CD4-positive, alpha-beta T cell (primary cell): ENCODE data around the gene C8B. TPM values are rescaled to one million over a fixed set of nuclear protein-coding genes. Genes with fewer than 3 reads are reported as not detected.

Experiments used
- ATAC-seq: fragments of 200-7000 bp; cut with Tn5 transposase; one replicate; pipeline ENCODE4 v1.10.0; 2022; ENCODE audit warnings: mild to moderate bottlenecking; ENCODE audit not compliant: poor library complexity
- CTCF ChIA-PET: fragments of 350-600 bp; sonication (Branson Sonifier 250); formaldehyde crosslinking; loops from one replicate; lab custom pipeline; 2021; ENCODE audit warnings: antibody characterized with exemption, inconsistent platforms; lab: Charles Lee
- POLR2A ChIA-PET: fragments of 350-600 bp; sonication (Branson Sonifier 250); formaldehyde crosslinking; loops from one replicate; lab custom pipeline; 2021; ENCODE audit warnings: antibody characterized with exemption, inconsistent platforms; lab: Charles Lee
- DNase-seq, 14 experiments: peaks; one replicate each; pipeline ENCODE4 v3.0.0-alpha.2; 2013 to 2020; ENCODE audit warnings: mixed read lengths in 2 of 14
- H3K27ac ChIP-seq, 2 donors: one replicate each; pipeline versions ENCODE4 v1.5.1 to v1.7.0; 2013; ENCODE audit warnings: low read length in 2 of 2, low read depth in 1 of 2, mild to moderate bottlenecking in 1 of 2
- H3K27me3 ChIP-seq, 2 experiments: 1 replicate in 1 of 2; 2 replicates in 1 of 2; pipeline versions ENCODE4 v1.6.1 to v1.7.0; 2013; ENCODE audit warnings: low read length in 2 of 2, control low read depth in 1 of 2, mild to moderate bottlenecking in 1 of 2, moderate library complexity in 1 of 2; ENCODE audit not compliant: insufficient read depth in 2 of 2, control insufficient read depth in 1 of 2
- H3K36me3 ChIP-seq: one replicate; pipeline ENCODE4 v1.6.1; 2013; ENCODE audit warnings: low read length, control low read depth; ENCODE audit not compliant: insufficient read depth
- H3K4me1 ChIP-seq: one replicate; pipeline ENCODE4 v1.6.1; 2013; ENCODE audit warnings: low read length, control low read depth; ENCODE audit not compliant: insufficient read depth
- H3K4me3 ChIP-seq: one replicate; pipeline ENCODE4 v1.5.1; 2013; ENCODE audit warnings: mild to moderate bottlenecking, low read length, moderate library complexity
- H3K9me3 ChIP-seq, 2 experiments: 1 replicate in 1 of 2; 2 replicates in 1 of 2; pipeline versions ENCODE4 v1.6.1 to v1.7.0; 2013; ENCODE audit warnings: low read length in 2 of 2, mild to moderate bottlenecking in 2 of 2, control low read depth in 1 of 2, moderate library complexity in 1 of 2; ENCODE audit not compliant: control insufficient read depth in 1 of 2, insufficient read depth in 1 of 2
- H3K27ac Mint-ChIP-seq: one replicate; pipeline ENCODE4 v1.8.0; 2020; ENCODE audit warnings: mixed read lengths
- H3K27me3 Mint-ChIP-seq: one replicate; pipeline ENCODE4 v1.8.0; 2021; ENCODE audit warnings: mixed read lengths
- H3K36me3 Mint-ChIP-seq: one replicate; pipeline ENCODE4 v1.8.0; 2021; ENCODE audit warnings: low read depth, mixed read lengths
- H3K4me1 Mint-ChIP-seq: one replicate; pipeline ENCODE4 v1.8.0; 2021; ENCODE audit warnings: low read depth, mixed read lengths
- H3K4me3 Mint-ChIP-seq: one replicate; pipeline ENCODE4 v1.8.0; 2020; ENCODE audit warnings: mild to moderate bottlenecking, mixed read lengths
- H3K9me3 Mint-ChIP-seq: one replicate; pipeline ENCODE4 v1.8.0; 2020; ENCODE audit warnings: mixed read lengths
- intact Hi-C, 2 experiments: fragments of 100-400 bp; cut with DNase I in 1 of 2; cut with micrococcal nuclease in 1 of 2; formaldehyde crosslinking; loops; one replicate each; pipeline versions ENCODE4 v1.15.1 to v1.9.0; 2023 to 2025; cut with DNase I, micrococcal nuclease
- total RNA-seq, 174 experiments: library from RNA in 2 of 174; stranded (reverse) in 2 of 174; gene quantifications; one replicate each; pipeline ENCODE4 v1.2.3 and lab custom pipeline; 2021 to 2026
- TF ChIP-seq, protein P1 (sequence below): fragments of 200-600 bp; IDR thresholded peaks from one replicate; pipeline ENCODE4 v1.8.0; 2022; ENCODE audit warnings: antibody characterized with exemption, mild to moderate bottlenecking

C8B gene
- total RNA-seq, 2 experiments from 2014 or later, result not detected

DNA sequence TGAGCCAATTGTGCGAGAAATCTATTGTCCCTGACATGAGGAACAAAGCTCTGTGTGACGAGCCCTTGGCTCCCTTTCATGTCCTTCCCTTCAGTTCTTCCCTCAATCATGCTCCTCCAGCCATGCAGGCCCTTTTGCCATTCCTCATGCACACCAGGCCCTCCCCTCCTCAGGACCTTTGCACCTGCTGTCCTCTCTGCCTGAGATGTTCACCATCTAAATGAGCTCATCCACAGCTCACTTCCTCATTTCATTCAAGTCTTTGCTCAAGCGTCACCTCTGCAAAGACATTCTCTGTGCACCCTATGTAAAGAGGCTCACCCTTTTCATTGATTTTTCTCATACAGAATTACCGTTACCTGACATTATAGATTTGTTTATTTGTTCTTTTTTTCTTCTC is 43.7 kb downstream of the C8B start:
- no peak overlapping the region for H3K4me3 ChIP-seq
- CTCF ChIA-PET, result no interaction called here
- no peak for ATAC-seq
- H3K9me3 Mint-ChIP-seq, result no peaks in the 10 kb centered on the region
- TF ChIP-seq, protein P1, sequence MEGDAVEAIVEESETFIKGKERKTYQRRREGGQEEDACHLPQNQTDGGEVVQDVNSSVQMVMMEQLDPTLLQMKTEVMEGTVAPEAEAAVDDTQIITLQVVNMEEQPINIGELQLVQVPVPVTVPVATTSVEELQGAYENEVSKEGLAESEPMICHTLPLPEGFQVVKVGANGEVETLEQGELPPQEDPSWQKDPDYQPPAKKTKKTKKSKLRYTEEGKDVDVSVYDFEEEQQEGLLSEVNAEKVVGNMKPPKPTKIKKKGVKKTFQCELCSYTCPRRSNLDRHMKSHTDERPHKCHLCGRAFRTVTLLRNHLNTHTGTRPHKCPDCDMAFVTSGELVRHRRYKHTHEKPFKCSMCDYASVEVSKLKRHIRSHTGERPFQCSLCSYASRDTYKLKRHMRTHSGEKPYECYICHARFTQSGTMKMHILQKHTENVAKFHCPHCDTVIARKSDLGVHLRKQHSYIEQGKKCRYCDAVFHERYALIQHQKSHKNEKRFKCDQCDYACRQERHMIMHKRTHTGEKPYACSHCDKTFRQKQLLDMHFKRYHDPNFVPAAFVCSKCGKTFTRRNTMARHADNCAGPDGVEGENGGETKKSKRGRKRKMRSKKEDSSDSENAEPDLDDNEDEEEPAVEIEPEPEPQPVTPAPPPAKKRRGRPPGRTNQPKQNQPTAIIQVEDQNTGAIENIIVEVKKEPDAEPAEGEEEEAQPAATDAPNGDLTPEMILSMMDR, result no peak
- H3K36me3 ChIP-seq, result no peaks in the 10 kb centered on the region
- no peak overlapping the region for H3K27ac ChIP-seq
- H3K9me3 ChIP-seq, result no peaks in the 10 kb centered on the region
- intact Hi-C loops, result loop anchor here in 1 of 2 experiments (10.0 kb wide), 1 partner anchor 57 kb away; no protein-coding TSS in a partner anchor
- no peaks in the 10 kb centered on the region for H3K27me3 ChIP-seq
- H3K36me3 Mint-ChIP-seq, result no peaks in the 10 kb centered on the region
- no peaks in the 10 kb centered on the region for H3K4me1 Mint-ChIP-seq
- no peak overlapping the region for H3K27ac Mint-ChIP-seq
- POLR2A ChIA-PET, result no interaction called here
- peaks cover 30% of the 10 kb centered on the region for H3K27me3 Mint-ChIP-seq
- no peak overlapping the region for H3K4me3 Mint-ChIP-seq
- DNase-seq, result no peak
- no peaks in the 10 kb centered on the region for H3K4me1 ChIP-seq

DNA sequence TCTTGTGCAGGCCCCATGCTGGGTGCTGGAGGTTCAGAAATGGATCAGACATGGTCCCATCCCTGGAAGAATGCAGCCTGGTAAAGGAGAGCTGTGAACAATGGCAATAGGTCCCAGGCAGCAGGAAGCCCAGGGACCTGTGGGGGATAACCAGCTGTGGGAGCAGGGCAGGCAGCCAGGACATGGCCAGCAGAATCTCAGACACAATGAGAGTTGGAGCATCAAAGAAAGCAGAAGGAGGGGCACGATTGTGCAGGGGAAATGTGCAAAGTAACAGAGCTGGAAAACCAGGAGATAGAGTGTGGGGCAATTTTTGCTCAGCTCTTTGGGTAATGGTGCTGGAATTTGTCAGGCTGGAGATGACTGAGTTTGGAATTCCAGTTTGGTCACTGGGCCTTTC is 44.3 kb downstream of the C8B start:
- Mint-ChIP-seq H3K4me3 (no peak overlapping the region), H3K36me3 (no peaks in the 10 kb centered on the region), H3K4me1 (no peaks in the 10 kb centered on the region), H3K27ac (no peak overlapping the region), H3K9me3 (no peaks in the 10 kb centered on the region), H3K27me3 (peaks cover 30% of the 10 kb centered on the region)
- no peaks in the 10 kb centered on the region for H3K4me1 ChIP-seq
- no peak overlapping the region for H3K4me3 ChIP-seq
- no peaks in the 10 kb centered on the region for H3K9me3 ChIP-seq
- CTCF ChIA-PET, result no interaction called here
- no peaks in the 10 kb centered on the region for H3K27me3 ChIP-seq
- no peak overlapping the region for H3K27ac ChIP-seq
- TF ChIP-seq, protein P1, result no peak
- DNase-seq, result no peak
- H3K36me3 ChIP-seq, result no peaks in the 10 kb centered on the region
- POLR2A ChIA-PET, result no interaction called here
- intact Hi-C loops, result loop anchor here in 1 of 2 experiments (10.0 kb wide), 1 partner anchor 57 kb away; no protein-coding TSS in a partner anchor
- no peak for ATAC-seq

DNA sequence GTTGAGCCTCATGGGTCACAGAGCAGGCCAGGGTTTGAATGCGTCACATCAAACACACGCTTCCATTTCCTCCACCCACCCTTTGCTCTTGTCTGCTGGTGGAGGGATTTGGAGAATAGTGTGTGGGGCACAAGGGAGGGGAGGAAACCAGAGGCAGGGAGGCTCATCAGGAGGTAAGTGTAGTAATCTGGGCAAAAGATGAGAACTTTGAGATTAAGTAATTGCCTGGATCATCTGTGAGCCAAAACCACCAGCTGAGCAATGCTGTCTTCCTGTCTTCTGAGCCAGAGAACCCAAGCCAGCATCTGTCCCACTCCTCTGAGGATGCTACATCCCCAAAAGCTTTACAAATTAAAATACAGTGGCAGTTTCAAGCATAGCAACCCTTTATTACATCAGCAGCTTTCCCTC is 45.2 kb downstream of the C8B start:
- TF ChIP-seq, protein P1, result no peak
- intact Hi-C loops, result loop anchor here in 1 of 2 experiments (10.0 kb wide), 1 partner anchor 56 kb away; no protein-coding TSS in a partner anchor
- no peaks in the 10 kb centered on the region for H3K9me3 Mint-ChIP-seq

More for the DNA sequence above, 45.2 kb downstream of the C8B start:
- Histone ChIP-seq H3K4me3 (no peak overlapping the region), H3K9me3 (no peaks in the 10 kb centered on the region), H3K4me1 (no peaks in the 10 kb centered on the region), H3K36me3 (no peaks in the 10 kb centered on the region), H3K27ac (no peak overlapping the region), H3K27me3 (no peaks in the 10 kb centered on the region)
- DNase-seq (no peak), ATAC-seq (no peak)
- no peak overlapping the region for H3K27ac Mint-ChIP-seq
- no peaks in the 10 kb centered on the region for H3K4me1 Mint-ChIP-seq
- no peaks in the 10 kb centered on the region for H3K36me3 Mint-ChIP-seq
- ChIA-PET CTCF (no interaction called here), POLR2A (no interaction called here)
- H3K4me3 Mint-ChIP-seq, result no peak overlapping the region
- peaks cover 22% of the 10 kb centered on the region for H3K27me3 Mint-ChIP-seq
